Measurements from ENCODE around the gene KCNH3. TPM values are rescaled to one million over a fixed set of nuclear protein-coding genes. Genes with fewer than 3 reads are reported as not detected.

Gene KCNH3
- total RNA-seq, 1 donor from 2014 or later: 0.12 TPM

DNA sequence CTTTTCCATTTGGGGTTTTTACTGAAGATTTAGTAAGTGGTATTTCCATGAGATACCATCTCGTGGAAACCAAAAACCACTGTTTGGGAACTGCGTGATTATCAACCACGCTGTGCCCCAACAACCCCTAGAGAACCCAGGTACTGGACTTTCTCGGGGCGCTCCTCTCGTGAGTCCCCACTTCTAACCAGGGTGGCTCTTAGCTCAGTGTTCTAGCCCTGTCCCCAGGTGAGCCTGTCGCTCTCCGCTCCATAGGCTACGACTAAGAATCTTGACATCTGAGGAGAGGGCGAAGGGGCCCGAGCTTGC, 28.4 kb downstream of the KCNH3 start:
- no peak for TF ChIP-seq CTCF (conservative IDR thresholded peaks at IDR 0.05; ENCODE audit: low read depth, low read length)
- DNase-seq (ENCODE audit: low read depth): no peak
- H3K4me3 ChIP-seq (ENCODE audit: low read depth, low read length): peak overlapping the region; percentile 71

- TF ChIP-seq CTCF (conservative IDR thresholded peaks at IDR 0.05; ENCODE audit: low read depth, low read length): no peak
- peak within 1 kb of the TSS; percentile 71 for H3K4me3 ChIP-seq (ENCODE audit: low read depth, low read length)
- DNase-seq (ENCODE audit: low read depth): peak; percentile 62
Observed at GRCh38 chr12:49567611-49568441, 29.0 kb downstream of the KCNH3 start, which contains the start of gene MCRS1. Gene MCRS1, minus strand, starts transcription at chr12:49568142. Its CDS starts 1,411 bp downstream, at chr12:49566731.

DNA sequence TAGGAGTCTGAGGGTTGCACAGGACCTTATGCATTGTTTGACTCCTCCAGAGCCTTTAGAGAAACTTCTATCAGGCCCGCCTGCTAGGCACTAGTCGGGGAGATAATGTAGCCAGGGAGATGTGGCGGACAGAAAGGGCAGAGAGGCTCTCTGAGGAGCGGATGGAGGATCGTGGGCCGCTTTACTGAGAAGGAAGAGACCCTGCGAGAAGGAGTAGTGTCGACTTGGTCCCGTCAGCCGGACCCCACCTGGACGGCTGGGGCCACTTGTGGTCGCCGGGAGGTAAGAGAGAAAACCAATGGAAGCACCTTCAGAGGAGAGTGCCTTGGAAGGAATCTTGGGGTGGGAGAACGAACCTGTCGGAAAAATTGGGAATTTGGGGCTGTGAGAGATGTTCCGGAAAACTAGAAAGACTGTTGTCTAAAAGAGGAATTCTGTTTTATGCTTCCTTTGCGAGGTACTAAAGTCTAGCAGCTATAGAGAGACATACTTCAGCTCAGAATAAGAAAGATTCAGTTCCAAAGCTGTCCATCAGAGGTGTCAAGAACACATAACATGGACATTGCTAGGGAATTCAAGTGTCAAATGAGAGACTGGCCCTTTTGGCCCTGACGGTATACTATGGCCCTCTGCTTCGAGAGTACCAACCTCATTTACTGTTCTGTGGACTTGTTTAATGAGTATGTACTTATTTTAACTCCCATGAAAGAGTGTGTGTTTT, 29.8 kb downstream of the KCNH3 start:
- no peak for TF ChIP-seq CTCF (conservative IDR thresholded peaks at IDR 0.05; ENCODE audit: low read depth, low read length)
- no peak for DNase-seq (ENCODE audit: low read depth)
- H3K4me3 ChIP-seq (ENCODE audit: low read depth, low read length): peak overlapping the region; percentile 71

- DNase-seq (ENCODE audit: low read depth): no peak
- H3K4me3 ChIP-seq (ENCODE audit: low read depth, low read length): no peak overlapping the region
- no peak for TF ChIP-seq CTCF (conservative IDR thresholded peaks at IDR 0.05; ENCODE audit: low read depth, low read length)
Observed at GRCh38 chr12:49577589-49578315, 38.9 kb downstream of the KCNH3 start.

GRCh38 chr12:49578471-49579112, 39.8 kb downstream of the KCNH3 start:
- DNase-seq (ENCODE audit: low read depth): no peak
- TF ChIP-seq CTCF (conservative IDR thresholded peaks at IDR 0.05; ENCODE audit: low read depth, low read length): no peak
- no peak overlapping the region for H3K4me3 ChIP-seq (ENCODE audit: low read depth, low read length)

Measured in epithelial cell of proximal tubule (primary cell).